IMR-90 (cell line): ENCODE measurements around the gene RBM10. TPM values are rescaled to one million over a fixed set of nuclear protein-coding genes. Genes with fewer than 3 reads are reported as not detected.

Experiments used
- ATAC-seq: fragments of 200-7000 bp; cut with Tn5 transposase; 2 replicates; pipeline ENCODE4 v1.9.1; 2020; ENCODE audit warnings: low read depth, mild to moderate bottlenecking, moderate library complexity
- BruUV-seq: library from RNA; stranded (reverse); fragments of 400-500 nt; replicated peaks from 2 replicates; lab custom pipeline; 2021; lab: Mats Ljungman, UMichigan
- CTCF ChIA-PET: fragments of 300-600 bp; formaldehyde crosslinking; extraction: SDS; loops from one replicate; lab custom pipeline; 2021; ENCODE audit warnings: antibody characterized with exemption; lab: Yijun Ruan, JAX
- POLR2A ChIA-PET: fragments of 300-600 bp; sonication (Branson Sonifier 250); formaldehyde crosslinking; loops from one replicate; lab custom pipeline; 2022; ENCODE audit warnings: antibody characterized with exemption; ENCODE audit not compliant: unreplicated experiment; lab: Charles Lee
- DNase-seq: peaks from one replicate; pipeline ENCODE4 v3.0.0; 2013
- H2AFZ ChIP-seq: replicated peaks from 2 replicates; pipeline ENCODE3; 2013; ENCODE audit warnings: low read length, mild to moderate bottlenecking; ENCODE audit not compliant: poor library complexity
- H2AK5ac ChIP-seq: 2 replicates; pipeline ENCODE4 v1.6.1; 2013; ENCODE audit warnings: low read depth, low read length, inconsistent platforms
- H2AK9ac ChIP-seq: replicated peaks from 2 replicates; pipeline ENCODE3; 2013; ENCODE audit warnings: mild to moderate bottlenecking, low read depth, low read length, moderate library complexity; ENCODE audit not compliant: poor library complexity
- H2BK120ac ChIP-seq: 2 replicates; pipeline ENCODE4 v1.6.1; 2013; ENCODE audit warnings: low read depth, low read length, inconsistent platforms
- H2BK15ac ChIP-seq: 3 replicates; pipeline ENCODE4 v1.6.1; 2013; ENCODE audit warnings: low read depth, low read length, inconsistent platforms
- H2BK20ac ChIP-seq: 2 replicates; pipeline ENCODE4 v1.6.1; 2013; ENCODE audit warnings: low read depth, mild to moderate bottlenecking, inconsistent platforms, low read length, moderate library complexity
- H2BK5ac ChIP-seq: 2 replicates; pipeline ENCODE4 v1.6.1; 2013; ENCODE audit warnings: mild to moderate bottlenecking, low read depth, low read length, inconsistent platforms; ENCODE audit not compliant: poor library complexity, severe bottlenecking
- H3K14ac ChIP-seq: replicated peaks from 2 replicates; pipeline ENCODE4 v1.6.1; 2013; ENCODE audit warnings: low read depth, low read length, inconsistent platforms
- H3K18ac ChIP-seq: 2 replicates; pipeline ENCODE4 v1.6.1; 2013; ENCODE audit warnings: low read depth, low read length, control low read depth
- H3K23ac ChIP-seq: 2 replicates; pipeline ENCODE4 v1.6.1; 2013; ENCODE audit warnings: low read depth, low read length, inconsistent platforms
- H3K27ac ChIP-seq: 2 replicates; pipeline ENCODE4 v1.5.1; 2013; ENCODE audit warnings: mild to moderate bottlenecking, control low read depth, low read length; ENCODE audit not compliant: insufficient read depth
- H3K27me3 ChIP-seq: 2 replicates; pipeline ENCODE4 v1.6.1; 2013; ENCODE audit warnings: low read length; ENCODE audit not compliant: control insufficient read depth, insufficient read depth
- H3K36me3 ChIP-seq: 2 replicates; pipeline ENCODE4 v1.6.1; 2013; ENCODE audit warnings: low read length, mixed read lengths; ENCODE audit not compliant: control insufficient read depth, insufficient read depth
- H3K4ac ChIP-seq: 2 replicates; pipeline ENCODE4 v1.6.1; 2013; ENCODE audit warnings: low read depth, low read length, inconsistent platforms
- H3K4me1 ChIP-seq: 2 replicates; pipeline ENCODE4 v1.6.1; 2013; ENCODE audit warnings: low read length, mixed read lengths; ENCODE audit not compliant: control insufficient read depth, insufficient read depth
- H3K4me2 ChIP-seq: 2 replicates; pipeline ENCODE4 v1.6.1; 2013; ENCODE audit warnings: low read depth, mild to moderate bottlenecking, control low read depth, low read length, moderate library complexity
- H3K4me3 ChIP-seq: 2 replicates; pipeline ENCODE4 v1.5.1; 2013; ENCODE audit warnings: low read depth, mild to moderate bottlenecking, control low read depth, low read length, moderate library complexity; ENCODE audit not compliant: insufficient read depth
- H3K56ac ChIP-seq: 2 replicates; pipeline ENCODE4 v1.6.1; 2013; ENCODE audit warnings: low read length, inconsistent platforms; ENCODE audit not compliant: insufficient read depth; ENCODE audit errors: extremely low read depth
- H3K79me1 ChIP-seq, 2 experiments: 2 replicates each; pipeline ENCODE4 v1.6.1; 2013; ENCODE audit warnings: low read length in 2 of 2, inconsistent platforms in 1 of 2, low read depth in 1 of 2
- H3K9ac ChIP-seq: 2 replicates; pipeline ENCODE4 v1.6.1; 2013; ENCODE audit warnings: low read depth, low read length, control low read depth
- H3K9me1 ChIP-seq: 2 replicates; pipeline ENCODE4 v1.6.1; 2013; ENCODE audit warnings: low read length, inconsistent platforms; ENCODE audit not compliant: insufficient read depth
- H3K9me3 ChIP-seq: 2 replicates; pipeline ENCODE4 v1.6.1; 2013; ENCODE audit warnings: low read length; ENCODE audit not compliant: control insufficient read depth, insufficient read depth
- H4K20me1 ChIP-seq: 2 replicates; pipeline ENCODE4 v1.6.1; 2013; ENCODE audit warnings: low read length, inconsistent platforms; ENCODE audit not compliant: insufficient read depth
- H4K5ac ChIP-seq: 2 replicates; pipeline ENCODE4 v1.6.1; 2013; ENCODE audit warnings: mild to moderate bottlenecking, low read depth, low read length, control low read depth
- H4K8ac ChIP-seq, 2 experiments: 2 replicates each; pipeline ENCODE4 v1.6.1; 2013; ENCODE audit warnings: low read depth in 2 of 2, low read length in 2 of 2, control low read depth in 1 of 2, inconsistent platforms in 1 of 2
- H4K91ac ChIP-seq: 2 replicates; pipeline ENCODE4 v1.6.1; 2013; ENCODE audit warnings: low read depth, low read length, inconsistent platforms; ENCODE audit not compliant: insufficient read depth
- CEBPB ChIP-seq: IDR thresholded peaks from 2 replicates; pipeline ENCODE4 v1.6.1; 2012; ENCODE audit warnings: low read depth, low read length, improper control_type of control experiment
- CHD1 ChIP-seq: IDR thresholded peaks from 2 replicates; pipeline ENCODE4 v1.6.1; 2012; ENCODE audit warnings: low read depth, low read length, improper control_type of control experiment
- CTCF ChIP-seq: conservative IDR thresholded peaks from 2 replicates; pipeline ENCODE4 v1.5.1; 2012; ENCODE audit warnings: mild to moderate bottlenecking, low read depth, low read length, improper control_type of control experiment
- ELK1 ChIP-seq: fragments of 150-350 bp; IDR thresholded peaks from 2 replicates; pipeline ENCODE4 v1.6.1; 2016; ENCODE audit warnings: low read depth, mild to moderate bottlenecking, low read length, moderate library complexity, borderline replicate concordance
- MAFK ChIP-seq: IDR thresholded peaks from 2 replicates; pipeline ENCODE4 v1.6.1; 2012; ENCODE audit warnings: low read depth, low read length, improper control_type of control experiment
- POLR2A ChIP-seq: IDR thresholded peaks from 2 replicates; pipeline ENCODE4 v1.6.1; 2012; ENCODE audit warnings: mild to moderate bottlenecking, low read depth, low read length
- RAD21 ChIP-seq: IDR thresholded peaks from 2 replicates; pipeline ENCODE4 v1.6.1; 2012; ENCODE audit warnings: low read length, improper control_type of control experiment
- RFX5 ChIP-seq: IDR thresholded peaks from 2 replicates; pipeline ENCODE4 v1.8.0; 2012; ENCODE audit warnings: low read depth, mild to moderate bottlenecking, low read length, moderate library complexity
- WGBS, 2 experiments: methylation state at CpG; one replicate each; pipeline versions ENCODE4 v1.1.5 to v1.1.7; 2013; ENCODE audit warnings: missing lambda C conversion rate in 2 of 2; ENCODE audit not compliant: insufficient read length in 1 of 2; ENCODE audit errors: extremely low coverage in 2 of 2; 5-methylcytosine and 5-hydroxymethylcytosine counted together
- dilution Hi-C: fragments of 300-500 bp; cut with HindIII; formaldehyde crosslinking; loops from one replicate; pipeline ENCODE4 v1.14.3; 2018; ENCODE audit warnings: low sequenced_read_pairs; ENCODE audit not compliant: unreplicated experiment
- in situ Hi-C: fragments of 300-500 bp; cut with MboI; formaldehyde crosslinking; loops from 3 replicates; pipeline ENCODE4 v1.14.3; 2019; ENCODE audit warnings: low sequenced_read_pairs, inconsistent platforms, mixed read lengths
- intact Hi-C: fragments of 100-400 bp; cut with micrococcal nuclease; formaldehyde crosslinking; loops from 2 replicates; pipeline ENCODE4 v1.10.0; 2022
- polyA plus RNA-seq, 3 experiments: library from polyadenylated mRNA; depleted of rRNA; stranded (reverse); fragments of >200 nt; gene quantifications; 2 replicates each; pipeline ENCODE4 v1.2.3, GENCODE V29; 2012; ENCODE audit warnings: low replicate concordance in 1 of 3
- total RNA-seq: library from RNA; depleted of rRNA; stranded (reverse); fragments of >200 nt; gene quantifications from 2 replicates; pipeline ENCODE4 v1.2.3, GENCODE V29; 2012

RBM10 gene
- total and polyA plus RNA-seq, 2 of the 4 experiments (the other 2 are of a cell fraction), result 33.4 to 36.0 TPM

GRCh38 chrX:47172971-47173792 lies 28.2 kb downstream of the RBM10 start:
- no peak overlapping the region for H2AFZ ChIP-seq
- in situ Hi-C loops, result no loop called here
- no peaks in the 10 kb centered on the region for H3K4me1 ChIP-seq
- POLR2A ChIA-PET, result no interaction called here
- no peak overlapping the region for H2BK5ac ChIP-seq
- H3K27ac ChIP-seq, result no peak overlapping the region
- H2BK20ac ChIP-seq, result no peak overlapping the region
- no peak overlapping the region for H2AK9ac ChIP-seq
- no peak overlapping the region; the same call in 1 of the 2 replicates for H3K23ac ChIP-seq
- no TSS peak for BruUV-seq
- no peak overlapping the region for H3K4me2 ChIP-seq
- H4K8ac ChIP-seq, result no peak overlapping the region
- CTCF ChIA-PET, result no interaction called here
- dilution Hi-C loops, result no loop called here
- peaks cover 19% of the 10 kb centered on the region; the same call in 1 of the 2 replicates for H3K27me3 ChIP-seq
- H2BK15ac ChIP-seq, result no peak overlapping the region
- peaks cover 48% of the 10 kb centered on the region for H3K36me3 ChIP-seq
- H3K14ac ChIP-seq, result no peak overlapping the region
- no peak overlapping the region for H3K4me3 ChIP-seq
- H3K9me1 ChIP-seq, result 0 out of 2 replicates have a peak, but pooled peaks cover 4% of the 10 kb centered on the region
- WGBS, 2 experiments, result 90% methylated on average over 14 of the region's 18 CpGs; no CpG with 5 or more reads in 1 of the 2 experiments
- H2BK120ac ChIP-seq, result no peak overlapping the region
- H4K20me1 ChIP-seq, result peaks cover 18% of the 10 kb centered on the region; the same call in 1 of the 2 replicates
- intact Hi-C loops, result no loop called here
- H3K4ac ChIP-seq, result no peak overlapping the region
- no peak overlapping the region for H4K5ac ChIP-seq
- no peak overlapping the region for H3K56ac ChIP-seq
- H2AK5ac ChIP-seq, result no peak overlapping the region
- H3K9ac ChIP-seq, result no peak overlapping the region
- no peak for TF ChIP-seq RFX5
- TF ChIP-seq CEBPB, result no peak
- TF ChIP-seq POLR2A, result no peak
- no peak for TF ChIP-seq CHD1
- no peak for TF ChIP-seq ELK1
- no peak for TF ChIP-seq CTCF
- TF ChIP-seq MAFK, result no peak
- no peak for TF ChIP-seq RAD21
- DNase-seq (no peak), ATAC-seq (no peak)
- H4K91ac ChIP-seq, result no peak overlapping the region
- peaks cover 0 to 7% of the 10 kb centered on the region in 2 experiments; a peak in 1 of 4 replicates for H3K79me1 ChIP-seq
- H3K18ac ChIP-seq, result no peak overlapping the region
- no peaks in the 10 kb centered on the region for H3K9me3 ChIP-seq
